Choroid plexus epithelial cell (primary cell): ENCODE data around the gene PKP4.

Source experiments
- DNase-seq: peaks from one replicate; pipeline ENCODE4 v3.0.0-alpha.2; 2010; ENCODE audit warnings: low read depth
- H3K4me3 ChIP-seq: 2 replicates; pipeline ENCODE4 v1.5.1; 2011; ENCODE audit warnings: low read depth, mild to moderate bottlenecking, control low read depth, low read length, moderate library complexity
- TF ChIP-seq, protein P1 (sequence below): conservative IDR thresholded peaks from 2 replicates; pipeline ENCODE4 v1.5.1; 2011; ENCODE audit warnings: low read depth, mild to moderate bottlenecking, control low read depth, inconsistent platforms, low read length, moderate library complexity

PKP4 gene

GRCh38 chr2:158519481-158519880 is 62.7 kb downstream of the PKP4 start:
- TF ChIP-seq, protein P1, sequence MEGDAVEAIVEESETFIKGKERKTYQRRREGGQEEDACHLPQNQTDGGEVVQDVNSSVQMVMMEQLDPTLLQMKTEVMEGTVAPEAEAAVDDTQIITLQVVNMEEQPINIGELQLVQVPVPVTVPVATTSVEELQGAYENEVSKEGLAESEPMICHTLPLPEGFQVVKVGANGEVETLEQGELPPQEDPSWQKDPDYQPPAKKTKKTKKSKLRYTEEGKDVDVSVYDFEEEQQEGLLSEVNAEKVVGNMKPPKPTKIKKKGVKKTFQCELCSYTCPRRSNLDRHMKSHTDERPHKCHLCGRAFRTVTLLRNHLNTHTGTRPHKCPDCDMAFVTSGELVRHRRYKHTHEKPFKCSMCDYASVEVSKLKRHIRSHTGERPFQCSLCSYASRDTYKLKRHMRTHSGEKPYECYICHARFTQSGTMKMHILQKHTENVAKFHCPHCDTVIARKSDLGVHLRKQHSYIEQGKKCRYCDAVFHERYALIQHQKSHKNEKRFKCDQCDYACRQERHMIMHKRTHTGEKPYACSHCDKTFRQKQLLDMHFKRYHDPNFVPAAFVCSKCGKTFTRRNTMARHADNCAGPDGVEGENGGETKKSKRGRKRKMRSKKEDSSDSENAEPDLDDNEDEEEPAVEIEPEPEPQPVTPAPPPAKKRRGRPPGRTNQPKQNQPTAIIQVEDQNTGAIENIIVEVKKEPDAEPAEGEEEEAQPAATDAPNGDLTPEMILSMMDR, result no peak
- DNase-seq, result no peak
- no peak overlapping the region for H3K4me3 ChIP-seq

- peak; percentile 66 for DNase-seq
- H3K4me3 ChIP-seq, result no peak overlapping the region
- TF ChIP-seq, protein P1, result no peak
These were observed 72.9 kb downstream of the PKP4 start for GRCh38 chr2:158529379-158530259.

DNA sequence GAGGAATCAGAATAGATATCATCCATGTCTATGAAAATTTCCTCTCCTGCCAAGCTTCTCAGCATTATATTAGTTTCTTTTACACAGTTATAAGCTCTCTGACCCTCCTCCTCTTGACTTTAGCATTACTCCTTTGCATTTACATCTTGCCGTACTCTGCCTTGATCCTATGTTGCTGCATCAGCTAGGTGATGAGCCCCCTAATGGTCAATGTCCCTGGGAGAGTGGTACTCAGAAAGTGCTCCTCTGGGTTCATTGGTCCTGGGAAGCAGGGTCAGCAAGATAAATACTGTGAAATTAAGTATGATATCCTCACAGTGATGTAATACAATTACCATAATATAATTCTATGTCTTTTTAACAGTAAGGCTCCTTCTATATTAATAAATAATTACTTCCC is 74.1 kb downstream of the PKP4 start:
- DNase-seq, result no peak
- TF ChIP-seq, protein P1, result peak; percentile 12
- no peak overlapping the region for H3K4me3 ChIP-seq

- no peak for DNase-seq
- TF ChIP-seq, protein P1, result no peak
- H3K4me3 ChIP-seq, result no peak overlapping the region
These were observed 76.3 kb downstream of the PKP4 start for GRCh38 chr2:158533009-158533408.

GRCh38 chr2:158539176-158540005 is 82.6 kb downstream of the PKP4 start:
- H3K4me3 ChIP-seq, result no peak overlapping the region
- TF ChIP-seq, protein P1, result no peak
- DNase-seq, result peak; percentile 90

- H3K4me3 ChIP-seq, result no peak overlapping the region
- TF ChIP-seq, protein P1, result no peak
- DNase-seq, result no peak
These were observed 85.8 kb downstream of the PKP4 start for GRCh38 chr2:158542577-158542976.
